GM03348 (cell line): ENCODE data around the gene BNC1.
"Not testable (repeated sequence)": the region's sequence is repeated elsewhere in the genome, so short reads cannot be mapped to it uniquely, and the experiment has no call there.

Experiments
- DNase-seq: peaks from one replicate; pipeline ENCODE4 v3.0.0; 2012; ENCODE audit warnings: low spot score

BNC1 gene

DNA sequence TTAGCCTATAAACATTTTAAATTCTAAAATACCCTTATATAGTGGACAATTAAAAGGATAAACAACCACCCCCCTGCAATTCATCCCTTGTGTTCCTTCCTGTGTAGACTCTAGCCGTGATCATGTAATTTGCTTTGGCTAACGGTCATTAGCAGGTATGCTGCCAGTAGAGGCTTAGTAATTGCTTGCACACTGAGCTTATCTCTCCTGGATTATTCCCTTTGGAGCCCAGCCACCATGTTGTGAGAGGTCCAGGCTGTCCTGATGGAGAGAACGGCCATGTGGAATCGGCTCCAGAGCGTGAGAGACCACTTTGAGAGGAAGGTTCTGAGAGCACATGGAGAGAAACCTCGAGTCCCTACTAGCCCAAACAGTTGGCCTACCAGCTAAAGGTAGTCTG, 11.0 kb upstream of the BNC1 start:
- DNase-seq = no peak

DNA sequence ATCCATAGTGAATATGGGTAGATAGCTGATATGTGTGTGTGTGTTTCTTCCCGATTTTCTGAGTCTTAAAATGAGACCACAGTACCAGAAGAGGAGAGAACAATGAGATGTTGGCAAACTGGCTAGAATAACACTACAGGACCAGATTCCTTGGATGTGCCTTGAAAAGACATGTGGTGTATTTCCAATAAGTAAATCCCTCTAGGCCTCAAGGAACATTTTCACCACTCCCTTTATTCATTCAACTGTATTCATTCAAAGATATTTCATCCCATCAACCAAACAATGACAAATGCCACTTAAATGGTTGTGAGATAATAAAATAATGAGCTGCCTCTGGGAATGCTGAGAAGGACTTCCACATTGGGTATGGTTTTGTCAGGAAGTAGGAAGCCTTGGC, 8.7 kb upstream of the BNC1 start:
- DNase-seq = no peak

DNA sequence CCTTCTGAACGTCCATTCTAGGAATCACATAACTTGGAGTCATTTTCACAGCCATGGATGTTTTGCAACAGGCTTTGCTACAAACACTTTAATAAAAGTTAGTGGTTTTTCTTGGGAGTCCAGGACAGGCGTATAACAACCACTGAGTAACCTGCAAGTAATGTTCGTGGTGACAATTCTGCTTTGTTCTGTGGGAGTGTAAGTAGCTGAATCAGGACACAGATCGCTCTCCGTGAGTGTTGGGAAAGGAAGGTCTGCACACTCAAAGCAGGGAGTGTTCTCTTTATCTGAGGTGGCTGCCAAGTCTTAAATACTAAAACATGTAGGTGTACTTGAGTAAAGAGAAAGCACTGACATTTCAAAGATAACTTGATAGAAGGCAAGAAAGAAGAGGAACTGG, 7.9 kb upstream of the BNC1 start:
- DNase-seq = peak; percentile 54

DNA sequence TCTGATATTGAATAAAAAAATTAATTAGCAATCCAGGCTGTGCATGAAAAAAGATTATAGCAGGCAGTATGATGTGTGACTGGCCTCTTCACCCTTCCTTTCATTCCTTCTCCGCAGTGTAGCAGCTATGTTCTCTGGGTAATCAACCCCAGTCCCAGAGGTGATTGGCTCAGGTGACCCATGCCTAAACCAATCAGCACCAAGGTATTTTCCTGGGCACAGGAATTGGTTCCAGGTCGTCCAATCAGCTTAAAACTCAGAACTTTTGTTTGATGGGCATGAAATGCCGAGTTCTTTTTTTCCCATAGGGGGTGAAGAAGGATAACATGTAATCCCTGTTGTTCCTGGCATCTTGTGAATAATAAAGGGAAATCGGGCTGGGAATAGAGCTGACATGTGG, 5.8 kb upstream of the BNC1 start:
- no peak for DNase-seq

DNA sequence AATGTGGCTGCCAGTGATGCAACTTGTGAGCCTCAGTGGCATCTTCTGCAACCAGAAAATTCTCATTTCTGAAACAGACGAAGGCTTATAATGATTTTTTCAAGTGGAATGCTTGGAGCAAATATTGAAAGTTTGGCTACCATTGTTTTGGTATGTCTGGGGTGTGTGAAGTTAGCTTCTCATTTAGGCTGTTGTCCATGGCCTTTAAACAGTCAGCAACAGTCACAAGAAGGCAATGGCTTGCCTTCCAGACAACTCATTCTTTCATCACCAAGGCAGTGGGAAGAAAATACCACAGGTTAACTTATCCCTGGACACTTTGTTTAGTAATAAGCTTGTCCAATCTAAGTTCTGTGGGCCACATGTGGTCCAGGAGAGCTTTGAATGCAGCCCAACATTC, 4.7 kb upstream of the BNC1 start:
- peak; percentile 72 for DNase-seq

DNA sequence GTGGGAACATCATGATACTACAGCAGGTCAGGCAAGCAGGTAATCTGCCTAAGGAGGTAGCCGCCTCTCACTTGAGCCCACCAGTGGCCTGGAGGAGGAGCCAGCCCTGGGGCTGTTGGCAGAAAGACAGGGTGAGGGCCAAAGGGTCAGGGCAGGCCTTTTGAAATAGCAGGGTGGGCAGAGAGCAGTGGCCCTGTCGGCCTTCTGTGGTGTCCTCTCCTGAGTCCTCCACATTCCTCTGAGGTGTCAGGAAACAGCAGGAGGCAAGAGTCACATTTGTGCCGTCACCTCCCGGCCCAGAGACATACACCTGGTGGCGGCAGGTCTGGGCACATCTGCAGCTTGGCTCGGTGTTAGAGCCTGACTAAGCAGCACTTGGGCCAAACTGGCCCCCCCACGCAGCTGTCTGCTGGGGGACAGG, 3.9 kb upstream of the BNC1 start:
- no peak for DNase-seq

DNA sequence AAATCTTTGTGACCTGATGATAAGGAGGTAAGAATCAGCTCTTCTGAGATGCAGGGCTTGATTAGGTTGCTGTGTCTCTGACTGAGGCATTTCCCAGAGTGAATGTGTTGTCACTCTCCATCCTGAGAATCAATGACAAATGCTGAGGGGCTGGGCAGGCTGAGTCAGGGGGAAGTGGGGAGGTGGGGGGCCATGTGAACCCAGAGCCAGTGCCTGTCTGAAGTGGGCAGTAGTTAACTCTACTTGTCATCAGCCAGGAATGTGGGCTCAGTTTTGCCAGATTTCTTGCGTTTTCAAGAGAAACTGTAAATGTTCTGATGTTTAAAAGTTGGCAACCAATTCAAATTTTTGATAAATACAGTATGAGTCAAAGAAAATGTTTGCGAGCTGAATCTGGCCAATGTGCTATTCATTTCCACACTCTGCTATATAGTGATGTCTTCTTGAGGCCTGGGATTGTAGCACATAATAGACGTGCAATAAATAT, 3.1 kb upstream of the BNC1 start:
- peak; percentile 84 for DNase-seq

DNA sequence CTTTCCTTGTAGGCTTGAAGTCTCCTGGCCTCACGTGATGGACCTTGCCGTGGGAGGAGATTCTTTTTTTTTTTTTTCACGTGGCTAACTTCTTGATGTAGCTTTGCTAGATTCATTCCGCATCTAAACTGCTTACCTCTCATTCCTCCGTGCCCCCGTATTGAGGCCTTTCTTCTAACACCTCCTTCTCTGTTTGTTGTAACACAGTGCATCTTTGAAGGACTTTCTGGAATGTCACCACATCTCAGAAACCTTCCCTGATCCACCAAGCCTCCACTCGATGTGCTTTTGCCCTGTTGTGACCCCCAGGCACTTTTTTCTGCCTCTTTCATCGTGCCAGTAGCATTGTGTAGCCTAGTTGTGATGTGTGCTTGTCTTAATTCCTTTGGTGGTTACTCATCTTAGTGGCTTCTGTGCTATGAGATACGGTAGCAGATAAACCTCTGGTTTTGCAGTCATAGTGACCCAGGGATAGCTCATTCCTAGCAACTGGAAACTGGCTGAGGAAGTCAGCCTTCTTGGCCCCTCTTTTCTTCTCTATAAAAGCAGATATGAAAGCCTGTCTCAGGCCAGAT, 1.6 kb upstream of the BNC1 start:
- DNase-seq = peak; percentile 77

DNA sequence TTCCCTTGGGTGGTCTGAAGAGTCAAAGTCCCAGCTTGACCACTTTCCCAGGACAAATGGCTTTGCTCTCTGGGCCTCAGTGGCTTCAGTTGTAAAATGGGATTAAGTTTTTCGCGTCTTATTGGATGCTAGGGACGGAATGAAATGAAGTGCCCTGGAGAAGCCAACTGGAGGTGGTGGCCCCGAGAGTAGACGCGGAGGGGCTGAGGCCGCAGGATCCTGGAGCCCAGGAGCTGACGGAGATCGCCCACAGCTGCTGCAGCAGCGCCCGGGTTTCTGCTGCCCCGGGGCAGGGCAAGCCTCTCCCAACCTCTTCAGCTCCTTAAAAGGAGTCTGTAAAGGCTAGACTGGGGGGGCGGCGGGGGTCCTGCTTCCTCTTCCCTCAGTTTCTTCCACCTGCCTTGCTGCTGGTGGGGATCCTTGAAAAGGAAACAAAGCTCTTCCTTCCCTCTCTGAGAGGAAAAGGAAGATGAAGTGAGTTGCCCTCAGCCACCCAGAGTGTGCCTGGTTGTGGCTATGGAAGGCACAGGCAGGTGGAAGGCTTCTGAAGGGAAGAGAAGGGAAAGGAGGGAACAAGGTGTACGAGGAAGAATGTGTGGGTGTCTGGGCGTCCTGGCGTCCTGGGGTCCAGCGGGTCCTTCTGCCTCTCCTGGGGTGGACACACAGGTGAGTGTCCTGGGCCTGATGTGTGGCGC, 967 bp upstream of the BNC1 start:
- no peak for DNase-seq

DNA sequence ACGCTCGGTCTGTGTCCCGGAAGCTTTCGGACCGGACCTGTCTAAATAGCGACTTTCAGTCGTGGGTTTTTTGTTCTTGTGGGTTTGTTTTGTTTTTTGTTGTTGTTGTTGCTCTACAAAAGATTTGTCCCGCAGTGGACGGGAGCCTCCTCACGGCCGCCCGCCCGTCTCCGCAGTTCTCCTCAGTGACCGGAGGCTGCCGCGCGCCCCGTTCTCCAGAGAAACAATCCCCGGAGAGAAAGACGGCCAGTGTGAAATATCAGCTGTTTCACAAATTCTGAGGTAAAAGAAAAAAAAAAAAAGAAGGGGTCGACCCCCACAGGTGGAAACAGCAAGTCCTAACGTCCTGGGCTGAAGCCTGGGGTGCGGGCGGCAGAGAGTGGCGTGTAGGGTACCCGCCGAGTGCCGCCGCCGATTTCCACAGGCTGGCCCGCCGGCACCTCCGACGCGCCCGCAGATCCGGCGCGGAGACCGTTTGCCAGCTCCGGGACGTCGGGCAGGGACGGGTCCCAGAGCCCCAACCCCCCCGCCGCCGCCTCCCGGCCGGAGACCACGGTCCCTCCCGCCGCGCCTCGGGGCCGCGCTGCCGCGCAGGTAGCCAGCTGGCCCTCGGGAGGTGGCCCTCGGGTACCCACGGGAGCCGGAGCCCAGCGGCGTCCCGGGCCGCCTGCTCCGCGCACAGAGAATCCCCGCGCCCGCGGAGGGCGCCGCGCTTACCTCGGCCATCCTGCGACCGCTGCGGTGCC, 478 bp downstream of the BNC1 start:
- peak; percentile 58 for DNase-seq

DNA sequence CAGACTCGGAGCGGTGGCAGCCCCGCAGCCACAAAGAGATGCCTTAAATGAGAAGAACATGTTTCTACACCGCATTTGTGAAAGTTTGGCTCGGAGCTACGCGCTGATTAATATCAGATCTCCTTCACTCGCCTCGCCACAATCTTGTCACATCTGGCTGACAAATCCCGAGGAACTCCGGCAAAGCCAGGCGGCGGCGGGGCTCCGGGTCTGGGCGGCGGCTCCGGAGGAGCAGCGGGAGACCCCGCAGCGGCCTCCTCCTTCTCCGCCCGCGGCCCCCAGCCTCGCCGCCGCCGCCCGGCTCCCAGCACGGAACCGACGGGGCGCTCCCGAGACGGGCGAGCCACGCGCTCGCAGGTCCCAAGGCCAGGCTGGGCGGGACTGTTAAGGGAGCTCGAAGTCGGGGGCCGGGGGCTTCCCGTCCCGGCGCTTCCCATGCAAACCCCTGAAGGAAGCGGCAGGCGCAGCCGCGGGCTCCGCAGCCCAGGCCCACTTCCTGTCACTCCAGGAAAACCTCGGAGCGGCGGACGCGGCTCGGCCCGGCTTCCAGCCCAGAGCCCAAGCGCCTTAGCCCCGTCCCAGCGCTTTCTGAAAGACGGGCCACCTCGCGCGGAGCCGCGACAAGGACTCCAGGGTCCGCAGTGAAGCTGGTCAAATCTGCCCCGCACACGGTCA, 1.2 kb downstream of the BNC1 start:
- DNase-seq = peak; percentile 57

DNA sequence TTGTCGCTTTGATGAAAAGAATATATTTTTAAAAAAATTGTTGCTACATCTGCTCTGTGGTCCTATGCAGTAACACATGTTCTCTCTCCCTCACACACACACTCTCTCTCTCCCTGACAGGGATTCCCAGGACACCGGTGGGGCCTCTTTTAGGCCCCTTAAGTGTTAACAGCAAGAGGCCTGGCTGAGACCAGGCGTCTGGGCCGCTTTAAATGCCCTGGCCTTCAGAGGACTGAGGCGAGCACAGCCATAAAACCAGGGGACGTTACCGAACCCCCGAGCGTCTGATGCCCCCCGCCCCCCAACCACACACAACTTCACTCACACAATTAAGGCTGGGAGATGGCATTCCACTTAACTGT, 1.7 kb downstream of the BNC1 start:
- DNase-seq = peak; percentile 51

DNA sequence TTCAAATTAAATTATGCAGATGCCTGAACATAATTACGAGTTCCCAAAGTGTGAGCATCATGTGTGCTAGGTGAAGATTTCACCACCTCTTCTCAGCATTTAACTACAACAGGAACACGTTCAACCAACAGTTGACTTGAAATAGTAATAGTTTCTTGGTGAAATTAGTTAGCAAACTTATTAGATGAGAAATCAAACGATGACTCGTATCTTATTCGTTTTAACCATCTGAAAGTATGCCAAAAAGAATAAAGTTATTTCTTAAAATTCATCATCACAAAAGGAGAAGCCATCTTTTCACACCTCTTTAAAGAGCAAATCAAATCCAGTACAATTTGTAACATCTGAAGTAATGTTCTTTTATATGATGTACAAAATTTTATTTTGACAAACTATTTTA, 2.3 kb downstream of the BNC1 start:
- no peak for DNase-seq

DNA sequence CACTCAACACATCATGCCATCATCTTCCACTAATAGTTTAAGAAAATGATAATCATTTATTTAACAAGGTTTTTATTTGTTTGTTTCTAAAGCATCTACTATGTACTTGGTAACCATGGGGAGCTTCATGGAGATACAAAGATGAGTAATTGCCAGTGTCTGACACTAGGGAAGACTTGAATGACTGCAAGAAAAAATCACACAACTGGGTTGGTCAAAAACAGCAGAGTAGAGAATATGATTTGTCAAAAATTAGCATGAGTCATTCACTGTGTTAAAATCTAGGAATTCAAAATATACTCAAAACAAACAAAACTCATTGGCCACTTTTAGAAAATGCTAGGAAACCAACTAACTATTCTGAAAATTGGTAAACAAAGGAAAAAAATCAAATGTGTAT, 6.3 kb downstream of the BNC1 start:
- peak; percentile 59 for DNase-seq

DNA sequence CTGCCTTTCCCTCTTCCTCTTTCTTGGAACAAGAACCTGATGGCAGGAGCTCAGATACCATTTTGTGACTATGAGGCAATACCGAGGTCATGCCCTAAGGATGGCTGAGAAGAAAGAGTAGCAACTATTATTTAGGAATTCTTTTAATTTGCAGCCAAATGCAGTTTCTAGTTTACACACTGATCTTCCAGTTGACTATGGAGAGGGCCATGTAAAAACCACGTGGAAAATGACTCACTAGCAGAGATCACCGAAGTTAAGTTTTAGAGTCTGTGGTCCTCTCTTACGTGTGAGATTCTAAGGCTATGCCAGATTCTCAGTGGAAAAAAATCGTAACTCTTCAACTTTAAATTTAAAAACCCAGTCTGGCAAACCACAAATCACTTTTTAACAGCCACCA, 7.8 kb downstream of the BNC1 start:
- no peak for DNase-seq

DNA sequence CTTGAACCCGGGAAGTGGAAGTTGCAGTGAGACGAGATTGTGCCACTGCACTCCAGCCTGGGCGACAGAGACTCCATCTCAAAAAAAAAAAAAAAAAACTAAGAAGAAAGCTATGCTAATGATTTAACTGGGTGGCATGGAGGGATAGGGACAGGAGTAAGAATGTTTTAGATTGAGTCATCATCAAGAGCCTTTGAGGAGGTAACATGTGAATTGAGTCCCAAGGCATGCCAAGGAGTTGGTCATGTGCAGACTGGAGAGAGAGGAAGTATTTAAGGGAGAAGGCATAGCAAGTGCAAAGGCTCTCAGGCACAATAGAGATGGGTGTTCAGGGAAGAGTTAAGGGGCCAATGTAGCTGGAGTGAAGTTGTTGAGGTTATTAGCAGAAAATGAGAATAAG, 9.1 kb downstream of the BNC1 start:
- peak; percentile 31 for DNase-seq

DNA sequence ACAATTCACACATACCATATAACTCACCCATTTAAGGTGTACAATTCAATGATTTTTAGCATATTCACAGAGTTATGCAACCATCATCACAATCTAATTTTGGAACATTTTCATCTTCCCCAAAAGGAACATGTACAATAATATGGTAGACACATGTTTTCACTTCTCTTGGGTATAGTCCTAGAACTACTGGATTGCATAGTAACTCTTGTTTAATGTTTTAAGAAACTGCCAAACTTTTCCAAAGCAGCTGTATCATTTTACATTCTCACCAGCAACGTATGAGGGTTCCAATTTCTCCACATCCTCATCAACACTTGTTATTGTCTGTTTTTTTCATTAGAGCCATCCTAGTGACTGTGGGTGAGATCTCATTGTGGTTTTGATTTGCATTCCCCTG, 14.3 kb downstream of the BNC1 start:
- no peak for DNase-seq

DNA sequence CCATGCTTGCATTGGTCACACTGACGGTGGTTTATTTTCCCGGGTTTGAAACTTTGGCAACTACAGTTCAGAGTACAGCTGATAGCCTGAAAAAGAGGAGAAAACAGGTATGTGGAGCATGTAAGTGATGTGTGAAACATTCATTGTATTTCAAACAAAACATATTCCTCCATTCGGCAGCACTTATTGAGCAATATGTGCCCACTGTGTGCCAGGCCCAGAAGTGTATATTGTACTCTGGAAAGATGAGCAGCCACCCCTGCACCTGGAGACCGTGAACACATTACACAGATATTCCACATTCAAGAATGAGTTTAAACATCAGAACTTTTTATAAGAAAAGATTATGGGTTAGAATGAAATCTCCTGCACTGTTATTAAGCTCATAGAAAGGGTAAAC, 16.3 kb downstream of the BNC1 start:
- DNase-seq = no peak

DNA sequence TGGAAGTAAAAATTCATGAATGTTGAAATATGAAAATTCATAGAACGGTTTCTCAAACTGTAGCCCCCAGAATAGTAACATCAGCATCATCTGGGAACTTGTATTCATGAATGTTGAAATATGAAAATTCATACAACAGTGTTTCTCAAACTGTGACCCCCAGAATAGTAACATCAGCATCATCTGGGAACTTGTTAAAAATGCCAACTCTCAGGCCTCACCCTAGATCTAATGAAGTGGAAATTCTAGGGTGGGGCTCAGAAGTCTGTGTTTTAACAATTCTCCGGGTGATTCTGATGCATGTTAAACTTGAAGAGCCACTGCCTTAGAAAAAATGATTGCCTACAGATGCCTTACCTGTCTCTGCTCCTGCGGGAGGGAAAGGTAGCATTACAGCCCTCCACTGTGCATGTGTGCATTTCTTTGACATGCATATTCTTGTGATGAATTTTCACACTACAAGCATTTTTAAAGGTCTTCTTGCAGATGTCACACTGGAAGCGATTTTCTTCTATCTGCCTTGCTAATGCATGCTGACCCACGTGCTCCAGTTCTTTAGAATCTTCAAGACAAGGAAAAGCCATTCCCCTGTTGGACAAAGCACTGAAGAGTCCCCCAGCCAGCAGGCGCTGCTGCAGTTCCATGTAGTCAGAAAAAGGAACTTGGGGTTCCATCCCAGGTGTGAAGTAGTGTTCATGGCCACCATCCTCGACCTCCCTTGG, 21.7 kb downstream of the BNC1 start:
- no peak for DNase-seq

DNA sequence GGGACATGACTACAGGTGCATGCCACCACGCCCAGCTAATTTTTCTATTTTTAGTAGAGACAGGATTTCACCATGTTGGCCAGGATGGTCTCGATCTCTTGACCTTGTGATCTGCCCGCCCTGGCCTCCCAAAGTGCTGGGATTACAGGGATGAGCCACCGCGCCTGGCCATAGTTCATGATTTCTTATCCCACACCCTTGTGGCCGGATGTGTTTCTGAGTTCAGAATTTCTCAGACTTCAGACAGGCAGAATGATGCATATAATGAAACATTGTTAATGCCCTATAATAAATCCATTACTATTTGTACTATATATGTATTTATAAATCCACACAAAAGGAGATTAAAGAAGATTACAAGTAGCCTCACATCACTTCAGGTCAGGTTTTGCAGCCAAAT, 22.3 kb downstream of the BNC1 start:
- not testable (repeated sequence) for DNase-seq

DNA sequence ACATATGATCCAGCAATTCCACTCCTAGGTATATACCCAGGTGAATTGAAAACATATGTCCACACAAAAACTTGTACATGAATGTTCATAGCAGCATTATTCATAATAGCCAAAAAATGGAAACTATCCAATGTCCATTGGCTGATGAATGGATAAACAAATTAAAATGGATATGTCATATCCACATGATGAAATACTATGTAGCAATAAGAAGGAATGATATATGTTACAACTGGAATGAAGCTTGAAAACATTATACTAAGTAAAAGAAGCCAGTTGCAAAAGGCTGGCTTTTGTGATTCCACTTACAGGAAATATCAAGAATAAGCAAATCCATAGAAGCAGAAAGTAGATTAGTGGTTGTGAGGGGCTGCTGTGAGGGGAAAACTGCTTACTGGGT, 33.7 kb downstream of the BNC1 start:
- no peak for DNase-seq

DNA sequence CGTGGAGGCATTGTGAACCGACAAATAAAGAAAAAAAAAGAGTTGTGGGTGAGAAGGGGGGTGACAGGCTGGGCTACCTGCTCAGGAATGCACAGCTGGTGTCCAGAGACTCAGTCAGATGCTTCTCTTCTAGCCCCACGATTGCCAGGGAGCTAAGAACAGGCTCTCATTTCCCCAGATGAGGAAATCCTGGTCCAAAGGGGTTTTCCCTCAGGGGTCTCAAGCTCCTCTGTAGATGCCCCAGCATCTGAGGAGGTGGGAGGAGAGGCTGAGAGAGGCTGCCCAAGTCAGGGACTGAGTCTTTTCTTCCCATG, 35.5 kb downstream of the BNC1 start:
- no peak for DNase-seq
